NOMO-1 treated with DMSO at 0.1 percent for 48 hours (cell line): ENCODE measurements around the gene RAD51B.
"Not testable (repeated sequence)": the region's sequence is repeated elsewhere in the genome, so short reads cannot be mapped to it uniquely, and the experiment has no call there.

Experiments
- DNase-seq: peaks from one replicate; lab custom pipeline; 2025; ENCODE audit not compliant: unreplicated experiment; lab: John Stamatoyannopoulos, UW

RAD51B gene

GRCh38 chr14:68686724-68687123 is 867.1 kb downstream of the RAD51B start:
- no peak for DNase-seq

GRCh38 chr14:68687746-68688145 is 868.2 kb downstream of the RAD51B start:
- DNase-seq: no peak

GRCh38 chr14:68688872-68689371 is 869.3 kb downstream of the RAD51B start:
- no peak for DNase-seq

GRCh38 chr14:68689511-68689910 is 869.9 kb downstream of the RAD51B start:
- no peak for DNase-seq

GRCh38 chr14:68690089-68690958 is 870.7 kb downstream of the RAD51B start:
- no peak for DNase-seq

- DNase-seq: no peak
Measured at GRCh38 chr14:68691031-68691791, 871.6 kb downstream of the RAD51B start.

- DNase-seq: no peak
Measured at GRCh38 chr14:68691792-68692118, 872.2 kb downstream of the RAD51B start.

GRCh38 chr14:68692216-68692615 is 872.6 kb downstream of the RAD51B start:
- no peak for DNase-seq

GRCh38 chr14:68692916-68693771 is 873.6 kb downstream of the RAD51B start:
- DNase-seq: peak; percentile 63

- no peak for DNase-seq
Measured at GRCh38 chr14:68693926-68694325, 874.3 kb downstream of the RAD51B start.

- no peak for DNase-seq
Measured at GRCh38 chr14:68694516-68695235, 875.1 kb downstream of the RAD51B start.

GRCh38 chr14:68695326-68695768 is 875.8 kb downstream of the RAD51B start:
- DNase-seq: peak; percentile 65

- no peak for DNase-seq
Measured at GRCh38 chr14:68695856-68696255, 876.3 kb downstream of the RAD51B start.

- DNase-seq: no peak
Measured at GRCh38 chr14:68696266-68696665, 876.7 kb downstream of the RAD51B start.

- no peak for DNase-seq
Measured at GRCh38 chr14:68696721-68697495, 877.3 kb downstream of the RAD51B start.

GRCh38 chr14:68698773-68699172 is 879.2 kb downstream of the RAD51B start:
- not testable (repeated sequence) for DNase-seq

- no peak for DNase-seq
Measured at GRCh38 chr14:68701001-68701741, 881.6 kb downstream of the RAD51B start.

- DNase-seq: no peak
Measured at GRCh38 chr14:68702135-68702534, 882.6 kb downstream of the RAD51B start.

- no peak for DNase-seq
Measured at GRCh38 chr14:68702578-68702977, 883.0 kb downstream of the RAD51B start.
